ENCODE results near the gene UGT8. TPM values are rescaled to one million over a fixed set of nuclear protein-coding genes. Genes with fewer than 3 reads are reported as not detected.

UGT8 gene
- total RNA-seq, 1 experiment from 2014 or later, result 15.7 TPM

GRCh38 chr4:114613560-114613959 lies 15.0 kb downstream of the UGT8 start:
- no peak overlapping the region for H2AFZ ChIP-seq (ENCODE audit: low read length)
- H2AK5ac ChIP-seq (ENCODE audit: insufficient read length, low read length), result no peak overlapping the region
- H3K23ac ChIP-seq (ENCODE audit: insufficient read length, low read depth, low read length), result no peak overlapping the region
- H3K9ac ChIP-seq (ENCODE audit: extremely low read depth, insufficient read length, low read length), result no peak overlapping the region
- no peak overlapping the region for H3K4me2 ChIP-seq (ENCODE audit: insufficient read depth, insufficient read length, low read length)
- Mint-ChIP-seq H3K4me3 (no peak overlapping the region), H3K27ac (no peak overlapping the region), H3K4me1 (peaks cover 7% of the 10 kb centered on the region in 2 experiments; a peak in 3 of 4 replicates), H3K27me3 (ENCODE audit: low read depth) (no peaks in the 10 kb centered on the region), H3K9me3 (peaks cover 8 to 9% of the 10 kb centered on the region in 2 experiments), H3K36me3 (ENCODE audit: insufficient read depth in 1 of 3, low read depth in 3 of 3) (peaks cover 10 to 21% (median 11%) of the 10 kb centered on the region in 3 experiments; a peak in 5 of 7 replicates)
- no peaks in the 10 kb centered on the region for H3K27me3 ChIP-seq (ENCODE audit: insufficient read depth, low read length)
- no peaks in the 10 kb centered on the region; the same call in 1 of the 2 replicates for H3K79me2 ChIP-seq (ENCODE audit: insufficient read depth, low read length)
- no peak overlapping the region for H4K8ac ChIP-seq (replicated peaks; ENCODE audit: insufficient read length, low read depth, low read length)
- no peaks in the 10 kb centered on the region for H3K23me2 ChIP-seq (ENCODE audit: insufficient read length, low read depth, low read length, poor library complexity, severe bottlenecking)
- H3T11ph ChIP-seq (ENCODE audit: low read length), result no peak overlapping the region
- no peak overlapping the region for H2BK15ac ChIP-seq (ENCODE audit: low read depth, low read length)
- no peak overlapping the region for H3K27ac ChIP-seq (ENCODE audit: insufficient read length, low read depth, low read length)
- no peak overlapping the region for H2BK12ac ChIP-seq (ENCODE audit: insufficient read length, low read depth, low read length)
- no CpG with 5 or more reads among the region's 4 CpGs for WGBS (ENCODE audit: extremely low coverage, insufficient read length, low lambda C conversion rate)
- H2BK5ac ChIP-seq (ENCODE audit: insufficient read length, low read length), result no peak overlapping the region
- no peaks in the 10 kb centered on the region for H4K20me1 ChIP-seq (ENCODE audit: control insufficient read depth, insufficient read depth, insufficient read length)
- no peak overlapping the region for H3K56ac ChIP-seq (ENCODE audit: insufficient read length, low read depth, low read length)
- H3K9me3 ChIP-seq (ENCODE audit: control insufficient read depth, low read depth, low read length), result no peaks in the 10 kb centered on the region
- no peak for DNase-seq
- TF ChIP-seq CTCF (conservative IDR thresholded peaks at IDR 0.05), result no peak
- H4K5ac ChIP-seq (ENCODE audit: insufficient read length, low read depth, low read length), result no peak overlapping the region
- H3K14ac ChIP-seq (ENCODE audit: insufficient read depth, low read length), result no peak overlapping the region
- no peak overlapping the region for H3K18ac ChIP-seq (ENCODE audit: insufficient read length, low read depth, low read length)
- H2BK20ac ChIP-seq (ENCODE audit: low read depth, low read length, poor library complexity, severe bottlenecking), result no peak overlapping the region
- H3K79me1 ChIP-seq (ENCODE audit: insufficient read depth, low read depth, low read length, poor library complexity, severe bottlenecking), result no peaks in the 10 kb centered on the region
- H3K4me1 ChIP-seq (ENCODE audit: insufficient read depth, low read length), result no peaks in the 10 kb centered on the region
- H4K91ac ChIP-seq (ENCODE audit: insufficient read length, low read depth, low read length), result no peak overlapping the region
- H3K4ac ChIP-seq (ENCODE audit: low read depth, low read length), result no peak overlapping the region
- no peak overlapping the region for H2BK120ac ChIP-seq (ENCODE audit: low read depth, low read length, poor library complexity, severe bottlenecking)

All from H9 (cell line).